Hepatocyte (in vitro differentiated cells): Measurements from ENCODE around the gene OR5AK2. TPM values are rescaled to one million over a fixed set of nuclear protein-coding genes. Genes with fewer than 3 reads are reported as not detected.

Experiments
- DNase-seq: peaks from one replicate; pipeline ENCODE4 v3.0.0-alpha.2; 2016; ENCODE audit warnings: low spot score
- H2AFZ ChIP-seq: fragments of 200-600 bp; sonication (generic); 2 replicates; pipeline ENCODE4 v1.6.0; 2016; ENCODE audit warnings: antibody characterized with exemption, mild to moderate bottlenecking
- H3K27ac ChIP-seq: fragments of 200-600 bp; sonication (generic); 2 replicates; pipeline ENCODE4 v1.5.1; 2016; ENCODE audit warnings: mild to moderate bottlenecking
- H3K27me3 ChIP-seq: fragments of 200-600 bp; sonication (generic); 2 replicates; pipeline ENCODE4 v1.6.1; 2016
- H3K36me3 ChIP-seq: fragments of 200-600 bp; sonication (generic); replicated peaks from 2 replicates; pipeline ENCODE4 v1.5.1; 2016; ENCODE audit warnings: low read depth; ENCODE audit not compliant: insufficient read depth
- H3K4me1 ChIP-seq: fragments of 200-600 bp; sonication (generic); 2 replicates; pipeline ENCODE4 v1.5.1; 2016; ENCODE audit warnings: mild to moderate bottlenecking, moderate library complexity; ENCODE audit not compliant: insufficient read depth
- H3K4me2 ChIP-seq: fragments of 200-600 bp; sonication (generic); 2 replicates; pipeline ENCODE4 v1.6.0; 2016
- H3K4me3 ChIP-seq: fragments of 200-600 bp; sonication (generic); 2 replicates; pipeline ENCODE4 v1.5.1; 2016; ENCODE audit warnings: mild to moderate bottlenecking
- H3K79me2 ChIP-seq: fragments of 200-600 bp; sonication (generic); 2 replicates; pipeline ENCODE4 v1.6.0; 2017; ENCODE audit warnings: mild to moderate bottlenecking
- H3K9me2 ChIP-seq: fragments of 200-600 bp; sonication (generic); replicated peaks from 2 replicates; pipeline ENCODE4 v1.6.0; 2017; ENCODE audit warnings: mild to moderate bottlenecking; ENCODE audit not compliant: insufficient read depth
- H3K9me3 ChIP-seq: fragments of 200-600 bp; sonication (generic); 2 replicates; pipeline ENCODE4 v1.5.1; 2016; ENCODE audit warnings: low read depth, mild to moderate bottlenecking
- H4K20me1 ChIP-seq: fragments of 200-600 bp; sonication (generic); 2 replicates; pipeline ENCODE4 v1.6.0; 2016; ENCODE audit warnings: mild to moderate bottlenecking; ENCODE audit not compliant: insufficient read depth, poor library complexity, severe bottlenecking
- CTCF ChIP-seq: fragments of 200-600 bp; sonication (generic); IDR thresholded peaks from 2 replicates; pipeline ENCODE4 v1.5.1; 2016; ENCODE audit warnings: antibody characterized with exemption, mild to moderate bottlenecking; ENCODE audit not compliant: poor library complexity
- EZH2 ChIP-seq: fragments of 200-600 bp; sonication (generic); IDR thresholded peaks from 2 replicates; pipeline ENCODE4 v1.6.1; 2016; ENCODE audit warnings: antibody characterized with exemption, mild to moderate bottlenecking, borderline replicate concordance
- EZH2phosphoT487 ChIP-seq: fragments of 200-600 bp; sonication (generic); IDR thresholded peaks from one replicate; pipeline ENCODE4 v1.6.1; 2018; ENCODE audit warnings: antibody characterized with exemption, mild to moderate bottlenecking, low read depth, moderate library complexity; ENCODE audit not compliant: unreplicated experiment, severe bottlenecking
- WGBS: methylation state at CpG from one replicate; pipeline ENCODE4 v1.1.6; 2016; ENCODE audit warnings: low lambda C conversion rate; ENCODE audit errors: missing lambda C conversion rate; 5-methylcytosine and 5-hydroxymethylcytosine counted together
- polyA plus RNA-seq: library from polyadenylated mRNA; unstranded; fragments of >200 nt; fragmentation: Nextera tagmentation; extraction: Ambion mirVana; gene quantifications from 2 replicates; pipeline ENCODE4 v1.2.1, GENCODE V29; 2016
- total RNA-seq: library from RNA; depleted of rRNA; stranded (reverse); fragments of >200 nt; gene quantifications from 2 replicates; pipeline ENCODE4 v1.2.3, GENCODE V29; 2014

OR5AK2 gene
- total and polyA plus RNA-seq, 2 experiments from 2014 or later, result not detected

GRCh38 chr11:57015679-57016078 lies 27.0 kb downstream of the OR5AK2 start:
- Histone ChIP-seq H3K9me2 (no peaks in the 10 kb centered on the region), H4K20me1 (no peaks in the 10 kb centered on the region), H3K4me2 (no peak overlapping the region), H3K36me3 (no peaks in the 10 kb centered on the region), H2AFZ (no peak overlapping the region), H3K79me2 (no peaks in the 10 kb centered on the region), H3K4me3 (no peak overlapping the region), H3K9me3 (no peaks in the 10 kb centered on the region), H3K4me1 (no peaks in the 10 kb centered on the region), H3K27me3 (no peaks in the 10 kb centered on the region), H3K27ac (no peak overlapping the region)
- TF ChIP-seq EZH2 (no peak), CTCF (no peak), EZH2phosphoT487 (no peak)
- no peak for DNase-seq
- 73% methylated on average over 2 of the region's 2 CpGs for WGBS

DNA sequence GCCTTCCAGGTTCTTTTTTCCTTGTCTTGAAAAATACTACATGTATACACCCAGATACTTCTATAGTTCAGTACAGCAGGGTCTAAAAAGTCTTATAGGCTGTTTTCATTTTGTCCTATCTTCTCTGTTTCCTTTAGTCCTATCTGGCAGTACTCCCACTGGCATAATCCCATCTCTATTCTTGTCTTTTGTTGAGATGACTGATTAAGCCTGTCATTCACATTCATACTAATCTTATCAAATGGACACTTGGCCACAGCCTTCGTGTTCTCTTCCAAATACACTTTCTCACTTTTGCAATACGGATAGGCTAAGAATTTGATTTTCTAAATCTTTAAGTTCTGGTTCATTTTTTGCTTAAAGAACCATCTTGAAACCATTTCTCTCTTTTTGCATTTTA lies 42.8 kb downstream of the OR5AK2 start:
- no peak for DNase-seq
- H3K4me1 ChIP-seq, result no peaks in the 10 kb centered on the region

More for the DNA sequence above, 42.8 kb downstream of the OR5AK2 start:
- WGBS, result 86% methylated on average over 2 of the region's 2 CpGs
- no peak overlapping the region for H3K4me3 ChIP-seq
- no peaks in the 10 kb centered on the region for H3K9me3 ChIP-seq
- no peaks in the 10 kb centered on the region for H3K9me2 ChIP-seq
- no peaks in the 10 kb centered on the region for H4K20me1 ChIP-seq
- H3K27me3 ChIP-seq, result no peaks in the 10 kb centered on the region
- H3K79me2 ChIP-seq, result no peaks in the 10 kb centered on the region
- H3K4me2 ChIP-seq, result no peak overlapping the region
- TF ChIP-seq EZH2 (no peak), EZH2phosphoT487 (no peak), CTCF (no peak)
- no peaks in the 10 kb centered on the region for H3K36me3 ChIP-seq
- no peak overlapping the region for H2AFZ ChIP-seq
- no peak overlapping the region for H3K27ac ChIP-seq

Other genes with a start within 250 kb of the OR5AK2 start
- gene OR9G4, start 240.2 kb upstream of the OR5AK2 start, total RNA-seq, result not detected in 2 replicates
- not detected in 2 replicates for gene OR9G4, start 240.2 kb upstream of the OR5AK2 start, polyA plus RNA-seq
- 0.10 TPM in 1 of 2 replicates, not detected in the other for gene LRRC55, start 193.0 kb downstream of the OR5AK2 start, total RNA-seq
- not detected in 2 replicates for gene LRRC55, start 193.0 kb downstream of the OR5AK2 start, polyA plus RNA-seq
- 0.48 and 1.9 TPM in 2 replicates for gene APLNR, start 248.3 kb downstream of the OR5AK2 start, total RNA-seq
- gene APLNR, start 248.3 kb downstream of the OR5AK2 start, polyA plus RNA-seq, result 3.3 and 3.9 TPM in 2 replicates